ENCODE measurements around the gene MTMR11. TPM values are rescaled to one million over a fixed set of nuclear protein-coding genes. Genes with fewer than 3 reads are reported as not detected.
"Not testable (repeated sequence)": the region's sequence is repeated elsewhere in the genome, so short reads cannot be mapped to it uniquely, and the experiment has no call there.

MTMR11 gene
- total RNA-seq, 1 experiment from 2014 or later: 6.5 TPM

GRCh38 chr1:149940427-149940826 is 3.7 kb upstream of the MTMR11 start:
- ChIA-PET CTCF (no interaction called here), POLR2A (ENCODE audit: low non-redundant PET) (no interaction called here)
- no peak for TF ChIP-seq EZH2 (IDR thresholded peaks at IDR 0.05; ENCODE audit: borderline replicate concordance, low read depth, low read length, poor library complexity, severe bottlenecking)
- TF ChIP-seq, protein P1, sequence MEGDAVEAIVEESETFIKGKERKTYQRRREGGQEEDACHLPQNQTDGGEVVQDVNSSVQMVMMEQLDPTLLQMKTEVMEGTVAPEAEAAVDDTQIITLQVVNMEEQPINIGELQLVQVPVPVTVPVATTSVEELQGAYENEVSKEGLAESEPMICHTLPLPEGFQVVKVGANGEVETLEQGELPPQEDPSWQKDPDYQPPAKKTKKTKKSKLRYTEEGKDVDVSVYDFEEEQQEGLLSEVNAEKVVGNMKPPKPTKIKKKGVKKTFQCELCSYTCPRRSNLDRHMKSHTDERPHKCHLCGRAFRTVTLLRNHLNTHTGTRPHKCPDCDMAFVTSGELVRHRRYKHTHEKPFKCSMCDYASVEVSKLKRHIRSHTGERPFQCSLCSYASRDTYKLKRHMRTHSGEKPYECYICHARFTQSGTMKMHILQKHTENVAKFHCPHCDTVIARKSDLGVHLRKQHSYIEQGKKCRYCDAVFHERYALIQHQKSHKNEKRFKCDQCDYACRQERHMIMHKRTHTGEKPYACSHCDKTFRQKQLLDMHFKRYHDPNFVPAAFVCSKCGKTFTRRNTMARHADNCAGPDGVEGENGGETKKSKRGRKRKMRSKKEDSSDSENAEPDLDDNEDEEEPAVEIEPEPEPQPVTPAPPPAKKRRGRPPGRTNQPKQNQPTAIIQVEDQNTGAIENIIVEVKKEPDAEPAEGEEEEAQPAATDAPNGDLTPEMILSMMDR (conservative IDR thresholded peaks at IDR 0.05; ENCODE audit: low read depth, low read length): no peak
- Histone ChIP-seq H3K4me1 (ENCODE audit: insufficient read depth, low read length, poor library complexity, severe bottlenecking) (peaks cover 25% of the 10 kb centered on the region), H3K36me3 (ENCODE audit: insufficient read depth, low read length, poor library complexity, severe bottlenecking) (peaks cover 8% of the 10 kb centered on the region), H3K4me3 (ENCODE audit: low read depth, low read length, poor library complexity, severe bottlenecking) (no peak overlapping the region), H3K27ac (ENCODE audit: low read depth, low read length, poor library complexity, severe bottlenecking) (peak overlapping the region; percentile 67), H3K27me3 (replicated peaks; ENCODE audit: insufficient read depth, low read depth, low read length, poor library complexity) (no peaks in the 10 kb centered on the region), H3K9me3 (ENCODE audit: low read depth, low read length, poor library complexity, severe bottlenecking) (no peaks in the 10 kb centered on the region)
- no TSS peak for BruUV-seq (replicated peaks)
- intact Hi-C loops (cut with micrococcal nuclease; ENCODE audit: unreplicated experiment): no loop called here
- no peak for DNase-seq (ENCODE audit: low spot score)

- H3K36me3 ChIP-seq (ENCODE audit: insufficient read depth, low read length, poor library complexity, severe bottlenecking); intact Hi-C loops (cut with micrococcal nuclease; ENCODE audit: unreplicated experiment); DNase-seq (ENCODE audit: low spot score); H3K9me3 ChIP-seq (ENCODE audit: low read depth, low read length, poor library complexity, severe bottlenecking); H3K27me3 ChIP-seq (replicated peaks; ENCODE audit: insufficient read depth, low read depth, low read length, poor library complexity); BruUV-seq (replicated peaks): not testable (repeated sequence)
- POLR2A ChIA-PET (ENCODE audit: low non-redundant PET): interaction anchor here (0.6 kb wide), 1 partner anchor 10 kb away, joined by 4 read pairs; no protein-coding TSS in a partner anchor
- Histone ChIP-seq H3K4me1 (ENCODE audit: insufficient read depth, low read length, poor library complexity, severe bottlenecking) (peaks cover 25% of the 10 kb centered on the region), H3K27ac (ENCODE audit: low read depth, low read length, poor library complexity, severe bottlenecking) (peak overlapping the region; percentile 67), H3K4me3 (ENCODE audit: low read depth, low read length, poor library complexity, severe bottlenecking) (peak overlapping the region; percentile 44)
- CTCF ChIA-PET: interaction anchor here (0.7 kb wide), 1 partner anchor 59 kb away, joined by 8 read pairs; no protein-coding TSS in a partner anchor
These were observed 2.0 kb upstream of the MTMR11 start for GRCh38 chr1:149938668-149939003.

GRCh38 chr1:149937759-149938158 is 1.1 kb upstream of the MTMR11 start:
- Histone ChIP-seq H3K4me1 (ENCODE audit: insufficient read depth, low read length, poor library complexity, severe bottlenecking) (peaks cover 25% of the 10 kb centered on the region), H3K36me3 (ENCODE audit: insufficient read depth, low read length, poor library complexity, severe bottlenecking) (no peaks in the 10 kb centered on the region), H3K27ac (ENCODE audit: low read depth, low read length, poor library complexity, severe bottlenecking) (no peak overlapping the region), H3K27me3 (replicated peaks; ENCODE audit: insufficient read depth, low read depth, low read length, poor library complexity) (no peaks in the 10 kb centered on the region), H3K9me3 (ENCODE audit: low read depth, low read length, poor library complexity, severe bottlenecking) (no peaks in the 10 kb centered on the region), H3K4me3 (ENCODE audit: low read depth, low read length, poor library complexity, severe bottlenecking) (no peak overlapping the region)
- DNase-seq (ENCODE audit: low spot score): no peak
- BruUV-seq (replicated peaks): no TSS peak
- TF ChIP-seq, protein P1 (conservative IDR thresholded peaks at IDR 0.05; ENCODE audit: low read depth, low read length): no peak
- TF ChIP-seq EZH2 (IDR thresholded peaks at IDR 0.05; ENCODE audit: borderline replicate concordance, low read depth, low read length, poor library complexity, severe bottlenecking): no peak
- CTCF ChIA-PET: no interaction called here
- POLR2A ChIA-PET (ENCODE audit: low non-redundant PET): no interaction called here
- intact Hi-C loops (cut with micrococcal nuclease; ENCODE audit: unreplicated experiment): no loop called here

- Histone ChIP-seq H3K27ac (ENCODE audit: low read depth, low read length, poor library complexity, severe bottlenecking) (peak overlapping the region; percentile 39), H3K9me3 (ENCODE audit: low read depth, low read length, poor library complexity, severe bottlenecking) (no peaks in the 10 kb centered on the region), H3K4me3 (ENCODE audit: low read depth, low read length, poor library complexity, severe bottlenecking) (peak overlapping the region; percentile 50), H3K36me3 (ENCODE audit: insufficient read depth, low read length, poor library complexity, severe bottlenecking) (no peaks in the 10 kb centered on the region), H3K4me1 (ENCODE audit: insufficient read depth, low read length, poor library complexity, severe bottlenecking) (peaks cover 25% of the 10 kb centered on the region), H3K27me3 (replicated peaks; ENCODE audit: insufficient read depth, low read depth, low read length, poor library complexity) (no peaks in the 10 kb centered on the region)
- ChIA-PET POLR2A (ENCODE audit: low non-redundant PET) (no interaction called here), CTCF (no interaction called here)
- intact Hi-C loops (cut with micrococcal nuclease; ENCODE audit: unreplicated experiment): no loop called here
- DNase-seq (ENCODE audit: low spot score): peak; percentile 45
- TF ChIP-seq EZH2 (IDR thresholded peaks at IDR 0.05; ENCODE audit: borderline replicate concordance, low read depth, low read length, poor library complexity, severe bottlenecking): no peak
- TF ChIP-seq, protein P1 (conservative IDR thresholded peaks at IDR 0.05; ENCODE audit: low read depth, low read length): no peak
- BruUV-seq (replicated peaks): no TSS peak
These were observed 470 bp upstream of the MTMR11 start for GRCh38 chr1:149936992-149937705.
